Ishikawa (cell line): ENCODE measurements around the gene ZYG11B.

ENCODE experiments used
- CEBPB ChIP-seq: IDR thresholded peaks from 2 replicates; pipeline ENCODE4 v1.6.1; 2012
- CREB1 ChIP-seq: IDR thresholded peaks from 2 replicates; pipeline ENCODE4 v1.6.1; 2012; ENCODE audit warnings: low read depth
- EGR1 ChIP-seq: IDR thresholded peaks from 2 replicates; pipeline ENCODE4 v1.6.1; 2012
- EP300 ChIP-seq: IDR thresholded peaks from 2 replicates; pipeline ENCODE4 v1.6.1; 2012; ENCODE audit warnings: borderline replicate concordance
- FOXM1 ChIP-seq: IDR thresholded peaks from 2 replicates; pipeline ENCODE4 v1.6.1; 2012; ENCODE audit warnings: low read depth, borderline replicate concordance
- MAX ChIP-seq: IDR thresholded peaks from 2 replicates; pipeline ENCODE4 v1.6.1; 2012
- NFIC ChIP-seq: IDR thresholded peaks from 2 replicates; pipeline ENCODE4 v1.6.1; 2012
- RAD21 ChIP-seq: IDR thresholded peaks from 2 replicates; pipeline ENCODE4 v1.6.1; 2012; ENCODE audit warnings: low read depth
- REST ChIP-seq: IDR thresholded peaks from 2 replicates; pipeline ENCODE4 v1.6.1; 2012; ENCODE audit warnings: low read depth, mild to moderate bottlenecking
- TAF1 ChIP-seq: IDR thresholded peaks from 2 replicates; pipeline ENCODE4 v1.6.1; 2012; ENCODE audit warnings: low read depth, mild to moderate bottlenecking
- TCF12 ChIP-seq: IDR thresholded peaks from 2 replicates; pipeline ENCODE4 v1.6.1; 2012; ENCODE audit warnings: low read depth
- TEAD4 ChIP-seq: IDR thresholded peaks from 2 replicates; pipeline ENCODE4 v1.6.1; 2012
- USF1 ChIP-seq: IDR thresholded peaks from 2 replicates; pipeline ENCODE4 v1.6.1; 2012
- YY1 ChIP-seq: IDR thresholded peaks from 2 replicates; pipeline ENCODE4 v1.6.1; 2012; ENCODE audit warnings: low read depth
- ZBTB7A ChIP-seq: IDR thresholded peaks from 2 replicates; pipeline ENCODE4 v1.6.1; 2012; ENCODE audit warnings: low read depth

The ZYG11B gene

GRCh38 chr1:52692697-52693096 is 33.6 kb upstream of the ZYG11B start:
- TF ChIP-seq RAD21 (no peak), EGR1 (no peak), YY1 (no peak), TAF1 (no peak), EP300 (no peak), CEBPB (no peak), REST (no peak), MAX (no peak), CREB1 (no peak)

GRCh38 chr1:52693843-52694242 is 32.4 kb upstream of the ZYG11B start:
- TF ChIP-seq NFIC (no peak), CEBPB (no peak), REST (no peak), CREB1 (no peak), RAD21 (no peak), EP300 (no peak), FOXM1 (no peak), TAF1 (no peak), USF1 (no peak), ZBTB7A (no peak), TCF12 (no peak), TEAD4 (no peak), MAX (no peak), EGR1 (no peak), YY1 (no peak)

- TF ChIP-seq USF1 (no peak), TAF1 (no peak), FOXM1 (no peak), CREB1 (no peak), ZBTB7A (no peak), REST (no peak), TEAD4 (no peak), MAX (no peak), CEBPB (no peak), EP300 (no peak), RAD21 (no peak), EGR1 (no peak), YY1 (no peak), NFIC (no peak), TCF12 (no peak)
These were observed 30.6 kb upstream of the ZYG11B start for GRCh38 chr1:52695627-52696026.

- TF ChIP-seq EP300 (no peak), TEAD4 (0 out of 2 replicates have a peak, but pooled peaks have one; percentile 3), TAF1 (peak; percentile 88), TCF12 (no peak), NFIC (no peak; the same call in 1 of the 2 replicates), MAX (peak; percentile 99), EGR1 (no peak), USF1 (peak; percentile 93), REST (no peak), YY1 (peak; percentile 88), RAD21 (no peak), CEBPB (no peak), ZBTB7A (no peak), FOXM1 (no peak), CREB1 (no peak)
These were observed 28.2 kb upstream of the ZYG11B start, which contains the start of gene COA7 for GRCh38 chr1:52697795-52698674. Gene COA7 (minus strand): TSS chr1:52698347. CDS start chr1:52698326, 21 bp downstream.
